Tibial nerve (tissue), 4 donors: Measurements from ENCODE around the gene SMG1.

Experiments
- EP300 ChIP-seq, 2 donors: sonication (generic); formaldehyde crosslinking; IDR thresholded peaks; one replicate each; pipeline ENCODE4 v1.6.1; 2017; ENCODE audit warnings: antibody characterized with exemption in 2 of 2, mild to moderate bottlenecking in 1 of 2
- POLR2A ChIP-seq, 2 donors: fragments of 450-650 bp; IDR thresholded peaks; one replicate each; pipeline ENCODE4 v1.6.1; 2017; ENCODE audit warnings: antibody characterized with exemption in 2 of 2, mild to moderate bottlenecking in 2 of 2, moderate library complexity in 2 of 2
- TF ChIP-seq, protein P1 (sequence below), 5 experiments: fragments of 200-600 bp in 3 of 5; fragments of 450-650 bp in 2 of 5; sonication (generic) in 3 of 5; IDR thresholded peaks; one replicate each; pipeline ENCODE4 v1.5.1; 2016 to 2019; ENCODE audit warnings: antibody characterized with exemption in 5 of 5, mild to moderate bottlenecking in 3 of 5, moderate library complexity in 2 of 5

DNA sequence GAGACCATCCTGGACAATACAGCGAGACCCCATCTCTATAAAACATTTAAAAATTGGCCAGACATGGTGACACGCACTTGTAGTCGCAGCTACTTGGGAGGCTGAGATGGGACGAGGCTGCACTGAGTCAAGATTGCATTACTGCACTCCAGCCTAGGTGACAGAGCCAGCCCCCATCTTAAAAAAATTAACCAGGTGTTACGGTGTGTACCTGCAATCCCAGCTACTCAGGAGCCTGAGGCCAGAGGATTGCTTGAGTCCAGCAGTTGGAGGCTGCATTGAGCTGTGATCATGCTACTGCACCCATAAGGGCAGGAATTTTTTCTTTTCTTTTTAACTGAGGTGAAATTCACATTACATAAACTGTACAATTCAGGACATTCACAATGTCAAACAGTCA is 40.6 kb upstream of the SMG1 start:
- TF ChIP-seq, protein P1, sequence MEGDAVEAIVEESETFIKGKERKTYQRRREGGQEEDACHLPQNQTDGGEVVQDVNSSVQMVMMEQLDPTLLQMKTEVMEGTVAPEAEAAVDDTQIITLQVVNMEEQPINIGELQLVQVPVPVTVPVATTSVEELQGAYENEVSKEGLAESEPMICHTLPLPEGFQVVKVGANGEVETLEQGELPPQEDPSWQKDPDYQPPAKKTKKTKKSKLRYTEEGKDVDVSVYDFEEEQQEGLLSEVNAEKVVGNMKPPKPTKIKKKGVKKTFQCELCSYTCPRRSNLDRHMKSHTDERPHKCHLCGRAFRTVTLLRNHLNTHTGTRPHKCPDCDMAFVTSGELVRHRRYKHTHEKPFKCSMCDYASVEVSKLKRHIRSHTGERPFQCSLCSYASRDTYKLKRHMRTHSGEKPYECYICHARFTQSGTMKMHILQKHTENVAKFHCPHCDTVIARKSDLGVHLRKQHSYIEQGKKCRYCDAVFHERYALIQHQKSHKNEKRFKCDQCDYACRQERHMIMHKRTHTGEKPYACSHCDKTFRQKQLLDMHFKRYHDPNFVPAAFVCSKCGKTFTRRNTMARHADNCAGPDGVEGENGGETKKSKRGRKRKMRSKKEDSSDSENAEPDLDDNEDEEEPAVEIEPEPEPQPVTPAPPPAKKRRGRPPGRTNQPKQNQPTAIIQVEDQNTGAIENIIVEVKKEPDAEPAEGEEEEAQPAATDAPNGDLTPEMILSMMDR (IDR thresholded peaks at IDR 0.05) = no peak
- TF ChIP-seq POLR2A (IDR thresholded peaks at IDR 0.05) (no peak), EP300 (IDR thresholded peaks at IDR 0.05) (no peak)
